Measurements from ENCODE around the gene CSF1.

- TF ChIP-seq EZH2 (IDR thresholded peaks at IDR 0.05; ENCODE audit: insufficient read depth, poor library complexity, severe bottlenecking), result no peak
- no peak for TF ChIP-seq EZH2phosphoT487 (IDR thresholded peaks at IDR 0.05; ENCODE audit: insufficient read depth, low read depth)
These were observed 12.7 kb downstream of the CSF1 start for GRCh38 chr1:109923131-109923945.

All from GM23248 (cell line).